H1 (cell line): ENCODE data around the gene ZNF385D. TPM values are rescaled to one million over a fixed set of nuclear protein-coding genes. Genes with fewer than 3 reads are reported as not detected.

Source experiments
- MAFK ChIP-seq: IDR thresholded peaks from 2 replicates; pipeline ENCODE4 v1.6.1; 2012; ENCODE audit warnings: low read depth, mild to moderate bottlenecking, improper control_type of control experiment, low read length
- RFX5 ChIP-seq: IDR thresholded peaks from 2 replicates; pipeline ENCODE4 v1.6.1; 2011; ENCODE audit warnings: low read depth, low read length, improper control_type of control experiment, borderline replicate concordance
- polyA plus RNA-seq, 7 experiments: library from polyadenylated mRNA; depleted of rRNA in 3 of 7; stranded (reverse) in 5 of 7; unstranded in 2 of 7; fragments of >200 nt in 5 of 7; fragments of 200-250 nt in 2 of 7; gene quantifications; 1 replicate in 5 of 7; 2 replicates in 1 of 7; 4 replicates in 1 of 7; pipeline versions ENCODE4 v1.2.1 to v1.2.3, GENCODE V29; 2011 to 2013; ENCODE audit warnings: missing spikeins in 2 of 7, mixed read lengths in 2 of 7
- total RNA-seq: library from RNA; stranded (reverse); fragmentation: NEBNext Ultra II Directional; extraction: Animal tissue kit (Norgen Biotek cat#: 25700); gene quantifications from 2 replicates; pipeline ENCODE4 v1.2.1, GENCODE V29; 2021
- TF ChIP-seq, protein P1 (sequence below): fragments of 300-600 bp; sonication (generic); IDR thresholded peaks from 2 replicates; pipeline ENCODE4 v1.7.1; 2012; ENCODE audit warnings: low read length, moderate library complexity, mild to moderate bottlenecking, inconsistent platforms; ENCODE audit not compliant: insufficient replicate concordance
- TF ChIP-seq, protein P2 (sequence below): IDR thresholded peaks from 2 replicates; pipeline ENCODE4 v1.6.1; 2012; ENCODE audit warnings: low read length, inconsistent platforms

The ZNF385D gene
- total and polyA plus RNA-seq, 2 of the 8 experiments (the other 6 are each of a cell fraction or from before 2014, with no cell fraction given): 5.9 to 10.8 TPM

DNA sequence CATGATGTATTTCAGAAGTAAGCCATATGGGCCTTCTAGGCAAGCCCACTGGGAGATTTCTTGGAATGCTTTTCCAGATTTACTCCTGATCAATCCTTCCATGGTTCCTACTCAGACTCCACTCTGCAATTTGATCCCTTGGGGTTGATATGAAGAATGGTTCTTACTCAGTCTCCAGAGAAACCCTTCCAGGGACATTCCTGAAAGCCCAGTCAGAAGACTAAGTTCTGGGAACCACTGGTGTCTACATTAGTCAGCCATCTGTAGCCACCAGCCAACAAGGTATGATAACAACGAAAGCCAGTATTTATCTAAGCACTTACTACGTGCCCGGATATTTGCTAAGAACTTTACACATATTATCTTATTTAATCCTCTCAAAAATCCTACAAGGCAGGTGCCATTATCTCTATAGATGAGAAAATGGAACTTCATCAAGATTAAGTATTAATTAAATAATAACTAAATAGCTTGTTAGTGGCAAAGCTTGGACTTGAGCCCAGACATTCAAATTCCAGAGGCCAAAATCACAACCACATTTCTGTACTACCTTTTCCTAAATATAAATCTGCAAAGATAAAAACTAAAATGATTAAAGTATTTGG, 32.7 kb downstream of the ZNF385D start (continued):
- TF ChIP-seq, protein P1, sequence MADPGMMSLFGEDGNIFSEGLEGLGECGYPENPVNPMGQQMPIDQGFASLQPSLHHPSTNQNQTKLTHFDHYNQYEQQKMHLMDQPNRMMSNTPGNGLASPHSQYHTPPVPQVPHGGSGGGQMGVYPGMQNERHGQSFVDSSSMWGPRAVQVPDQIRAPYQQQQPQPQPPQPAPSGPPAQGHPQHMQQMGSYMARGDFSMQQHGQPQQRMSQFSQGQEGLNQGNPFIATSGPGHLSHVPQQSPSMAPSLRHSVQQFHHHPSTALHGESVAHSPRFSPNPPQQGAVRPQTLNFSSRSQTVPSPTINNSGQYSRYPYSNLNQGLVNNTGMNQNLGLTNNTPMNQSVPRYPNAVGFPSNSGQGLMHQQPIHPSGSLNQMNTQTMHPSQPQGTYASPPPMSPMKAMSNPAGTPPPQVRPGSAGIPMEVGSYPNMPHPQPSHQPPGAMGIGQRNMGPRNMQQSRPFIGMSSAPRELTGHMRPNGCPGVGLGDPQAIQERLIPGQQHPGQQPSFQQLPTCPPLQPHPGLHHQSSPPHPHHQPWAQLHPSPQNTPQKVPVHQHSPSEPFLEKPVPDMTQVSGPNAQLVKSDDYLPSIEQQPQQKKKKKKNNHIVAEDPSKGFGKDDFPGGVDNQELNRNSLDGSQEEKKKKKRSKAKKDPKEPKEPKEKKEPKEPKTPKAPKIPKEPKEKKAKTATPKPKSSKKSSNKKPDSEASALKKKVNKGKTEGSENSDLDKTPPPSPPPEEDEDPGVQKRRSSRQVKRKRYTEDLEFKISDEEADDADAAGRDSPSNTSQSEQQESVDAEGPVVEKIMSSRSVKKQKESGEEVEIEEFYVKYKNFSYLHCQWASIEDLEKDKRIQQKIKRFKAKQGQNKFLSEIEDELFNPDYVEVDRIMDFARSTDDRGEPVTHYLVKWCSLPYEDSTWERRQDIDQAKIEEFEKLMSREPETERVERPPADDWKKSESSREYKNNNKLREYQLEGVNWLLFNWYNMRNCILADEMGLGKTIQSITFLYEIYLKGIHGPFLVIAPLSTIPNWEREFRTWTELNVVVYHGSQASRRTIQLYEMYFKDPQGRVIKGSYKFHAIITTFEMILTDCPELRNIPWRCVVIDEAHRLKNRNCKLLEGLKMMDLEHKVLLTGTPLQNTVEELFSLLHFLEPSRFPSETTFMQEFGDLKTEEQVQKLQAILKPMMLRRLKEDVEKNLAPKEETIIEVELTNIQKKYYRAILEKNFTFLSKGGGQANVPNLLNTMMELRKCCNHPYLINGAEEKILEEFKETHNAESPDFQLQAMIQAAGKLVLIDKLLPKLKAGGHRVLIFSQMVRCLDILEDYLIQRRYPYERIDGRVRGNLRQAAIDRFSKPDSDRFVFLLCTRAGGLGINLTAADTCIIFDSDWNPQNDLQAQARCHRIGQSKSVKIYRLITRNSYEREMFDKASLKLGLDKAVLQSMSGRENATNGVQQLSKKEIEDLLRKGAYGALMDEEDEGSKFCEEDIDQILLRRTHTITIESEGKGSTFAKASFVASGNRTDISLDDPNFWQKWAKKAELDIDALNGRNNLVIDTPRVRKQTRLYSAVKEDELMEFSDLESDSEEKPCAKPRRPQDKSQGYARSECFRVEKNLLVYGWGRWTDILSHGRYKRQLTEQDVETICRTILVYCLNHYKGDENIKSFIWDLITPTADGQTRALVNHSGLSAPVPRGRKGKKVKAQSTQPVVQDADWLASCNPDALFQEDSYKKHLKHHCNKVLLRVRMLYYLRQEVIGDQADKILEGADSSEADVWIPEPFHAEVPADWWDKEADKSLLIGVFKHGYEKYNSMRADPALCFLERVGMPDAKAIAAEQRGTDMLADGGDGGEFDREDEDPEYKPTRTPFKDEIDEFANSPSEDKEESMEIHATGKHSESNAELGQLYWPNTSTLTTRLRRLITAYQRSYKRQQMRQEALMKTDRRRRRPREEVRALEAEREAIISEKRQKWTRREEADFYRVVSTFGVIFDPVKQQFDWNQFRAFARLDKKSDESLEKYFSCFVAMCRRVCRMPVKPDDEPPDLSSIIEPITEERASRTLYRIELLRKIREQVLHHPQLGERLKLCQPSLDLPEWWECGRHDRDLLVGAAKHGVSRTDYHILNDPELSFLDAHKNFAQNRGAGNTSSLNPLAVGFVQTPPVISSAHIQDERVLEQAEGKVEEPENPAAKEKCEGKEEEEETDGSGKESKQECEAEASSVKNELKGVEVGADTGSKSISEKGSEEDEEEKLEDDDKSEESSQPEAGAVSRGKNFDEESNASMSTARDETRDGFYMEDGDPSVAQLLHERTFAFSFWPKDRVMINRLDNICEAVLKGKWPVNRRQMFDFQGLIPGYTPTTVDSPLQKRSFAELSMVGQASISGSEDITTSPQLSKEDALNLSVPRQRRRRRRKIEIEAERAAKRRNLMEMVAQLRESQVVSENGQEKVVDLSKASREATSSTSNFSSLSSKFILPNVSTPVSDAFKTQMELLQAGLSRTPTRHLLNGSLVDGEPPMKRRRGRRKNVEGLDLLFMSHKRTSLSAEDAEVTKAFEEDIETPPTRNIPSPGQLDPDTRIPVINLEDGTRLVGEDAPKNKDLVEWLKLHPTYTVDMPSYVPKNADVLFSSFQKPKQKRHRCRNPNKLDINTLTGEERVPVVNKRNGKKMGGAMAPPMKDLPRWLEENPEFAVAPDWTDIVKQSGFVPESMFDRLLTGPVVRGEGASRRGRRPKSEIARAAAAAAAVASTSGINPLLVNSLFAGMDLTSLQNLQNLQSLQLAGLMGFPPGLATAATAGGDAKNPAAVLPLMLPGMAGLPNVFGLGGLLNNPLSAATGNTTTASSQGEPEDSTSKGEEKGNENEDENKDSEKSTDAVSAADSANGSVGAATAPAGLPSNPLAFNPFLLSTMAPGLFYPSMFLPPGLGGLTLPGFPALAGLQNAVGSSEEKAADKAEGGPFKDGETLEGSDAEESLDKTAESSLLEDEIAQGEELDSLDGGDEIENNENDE: no peak
- TF ChIP-seq RFX5 (no peak), MAFK (no peak)
- TF ChIP-seq, protein P2, sequence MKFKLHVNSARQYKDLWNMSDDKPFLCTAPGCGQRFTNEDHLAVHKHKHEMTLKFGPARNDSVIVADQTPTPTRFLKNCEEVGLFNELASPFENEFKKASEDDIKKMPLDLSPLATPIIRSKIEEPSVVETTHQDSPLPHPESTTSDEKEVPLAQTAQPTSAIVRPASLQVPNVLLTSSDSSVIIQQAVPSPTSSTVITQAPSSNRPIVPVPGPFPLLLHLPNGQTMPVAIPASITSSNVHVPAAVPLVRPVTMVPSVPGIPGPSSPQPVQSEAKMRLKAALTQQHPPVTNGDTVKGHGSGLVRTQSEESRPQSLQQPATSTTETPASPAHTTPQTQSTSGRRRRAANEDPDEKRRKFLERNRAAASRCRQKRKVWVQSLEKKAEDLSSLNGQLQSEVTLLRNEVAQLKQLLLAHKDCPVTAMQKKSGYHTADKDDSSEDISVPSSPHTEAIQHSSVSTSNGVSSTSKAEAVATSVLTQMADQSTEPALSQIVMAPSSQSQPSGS: no peak
